Glomerular visceral epithelial cell (primary cell): ENCODE results near the gene LAMB3.

Experiments used
- DNase-seq: peaks from one replicate; pipeline ENCODE4 v3.0.0-alpha.2; 2016; ENCODE audit errors: extremely low spot score

Gene LAMB3

GRCh38 chr1:209633335-209633997, 18.8 kb downstream of the LAMB3 start:
- peak; percentile 89 for DNase-seq

GRCh38 chr1:209630383-209631225, 21.6 kb downstream of the LAMB3 start:
- DNase-seq = no peak

GRCh38 chr1:209629621-209630382, 22.4 kb downstream of the LAMB3 start:
- DNase-seq = no peak

GRCh38 chr1:209628618-209629299, 23.5 kb downstream of the LAMB3 start:
- DNase-seq = no peak

GRCh38 chr1:209627732-209628196, 24.5 kb downstream of the LAMB3 start:
- peak; percentile 84 for DNase-seq

- DNase-seq = no peak
Measured at GRCh38 chr1:209627027-209627731, 25.0 kb downstream of the LAMB3 start.

GRCh38 chr1:209626346-209627026, 25.7 kb downstream of the LAMB3 start:
- no peak for DNase-seq

- no peak for DNase-seq
Measured at GRCh38 chr1:209625791-209626285, 26.4 kb downstream of the LAMB3 start.

- peak; percentile 71 for DNase-seq
Measured at GRCh38 chr1:209624558-209625549, 27.4 kb downstream of the LAMB3 start.

GRCh38 chr1:209622841-209623829, 29.1 kb downstream of the LAMB3 start:
- DNase-seq = no peak

GRCh38 chr1:209621741-209622655, 30.2 kb downstream of the LAMB3 start:
- no peak for DNase-seq

- no peak for DNase-seq
Measured at GRCh38 chr1:209621286-209621685, 30.9 kb downstream of the LAMB3 start.

GRCh38 chr1:209620487-209620884, 31.7 kb downstream of the LAMB3 start:
- no peak for DNase-seq

GRCh38 chr1:209619696-209620486, 32.3 kb downstream of the LAMB3 start:
- DNase-seq = no peak

GRCh38 chr1:209618756-209619420, 33.3 kb downstream of the LAMB3 start:
- no peak for DNase-seq
